NCI-H1092 (cell line): ENCODE data around the gene ATM.
"Not testable (repeated sequence)": the region's sequence is repeated elsewhere in the genome, so short reads cannot be mapped to it uniquely, and the experiment has no call there.

Experiments
- DNase-seq: peaks from one replicate; lab custom pipeline; 2025; lab: John Stamatoyannopoulos, UW

Gene ATM

GRCh38 chr11:108286956-108287355 lies 64.1 kb downstream of the ATM start:
- DNase-seq = no peak

- not testable (repeated sequence) for DNase-seq
Observed at GRCh38 chr11:108289066-108289465, 66.2 kb downstream of the ATM start.

- DNase-seq = no peak
Observed at GRCh38 chr11:108289699-108290098, 66.8 kb downstream of the ATM start.

GRCh38 chr11:108293229-108293628 lies 70.4 kb downstream of the ATM start:
- no peak for DNase-seq

GRCh38 chr11:108302121-108302785 lies 79.4 kb downstream of the ATM start:
- DNase-seq = no peak

- DNase-seq = no peak
Observed at GRCh38 chr11:108307751-108308150, 84.9 kb downstream of the ATM start.

- no peak for DNase-seq
Observed at GRCh38 chr11:108313444-108313843, 90.6 kb downstream of the ATM start.

- DNase-seq = no peak
Observed at GRCh38 chr11:108316061-108316460, 93.2 kb downstream of the ATM start.

GRCh38 chr11:108319541-108320145 lies 96.8 kb downstream of the ATM start:
- DNase-seq = no peak

- DNase-seq = no peak
Observed at GRCh38 chr11:108322666-108323065, 99.8 kb downstream of the ATM start.

- DNase-seq = no peak
Observed at GRCh38 chr11:108324587-108324986, 101.7 kb downstream of the ATM start.

- DNase-seq = no peak
Observed at GRCh38 chr11:108333403-108333899, 110.6 kb downstream of the ATM start.

GRCh38 chr11:108338750-108339149 lies 115.9 kb downstream of the ATM start:
- DNase-seq = no peak

- DNase-seq = no peak
Observed at GRCh38 chr11:108340973-108341372, 118.1 kb downstream of the ATM start.

- DNase-seq = no peak
Observed at GRCh38 chr11:108341654-108342053, 118.8 kb downstream of the ATM start.

- no peak for DNase-seq
Observed at GRCh38 chr11:108343714-108344113, 120.8 kb downstream of the ATM start.

- DNase-seq = no peak
Observed at GRCh38 chr11:108345767-108346166, 122.9 kb downstream of the ATM start.

GRCh38 chr11:108346451-108346850 lies 123.6 kb downstream of the ATM start:
- no peak for DNase-seq

GRCh38 chr11:108351468-108351867 lies 128.6 kb downstream of the ATM start:
- DNase-seq = no peak

- DNase-seq = no peak
Observed at GRCh38 chr11:108364159-108364558, 141.3 kb downstream of the ATM start.

- DNase-seq = no peak
Observed at GRCh38 chr11:108368134-108368533, 145.3 kb downstream of the ATM start.

- no peak for DNase-seq
Observed at GRCh38 chr11:108369064-108369463, 146.2 kb downstream of the ATM start.

GRCh38 chr11:108370315-108370714 lies 147.4 kb downstream of the ATM start:
- DNase-seq = no peak

GRCh38 chr11:108370990-108371389 lies 148.1 kb downstream of the ATM start:
- no peak for DNase-seq
